GM10248 (cell line): Measurements from ENCODE around the gene RCAN2.
"Not testable (repeated sequence)": the region's sequence is repeated elsewhere in the genome, so short reads cannot be mapped to it uniquely, and the experiment has no call there.

Experiments used
- CTCF ChIA-PET: fragments of 300-600 bp; sonication (Branson Sonifier 250); formaldehyde crosslinking; extraction: SDS; loops from one replicate; lab custom pipeline; 2021; ENCODE audit warnings: antibody characterized with exemption; lab: Yijun Ruan, JAX
- POLR2A ChIA-PET: fragments of 350-650 bp; sonication (Branson Sonifier 250); formaldehyde crosslinking; extraction: SDS; loops from one replicate; lab custom pipeline; 2020; ENCODE audit warnings: antibody characterized with exemption; lab: Yijun Ruan, JAX
- DNase-seq: peaks from one replicate; pipeline ENCODE4 v3.0.0; 2012; ENCODE audit errors: extremely low spot score
- CTCF ChIP-seq: IDR thresholded peaks from 2 replicates; pipeline ENCODE4 v1.5.1; 2012; ENCODE audit warnings: mild to moderate bottlenecking, low read depth; ENCODE audit errors: extremely low read depth, missing control alignments, control extremely low read depth

RCAN2 gene

DNA sequence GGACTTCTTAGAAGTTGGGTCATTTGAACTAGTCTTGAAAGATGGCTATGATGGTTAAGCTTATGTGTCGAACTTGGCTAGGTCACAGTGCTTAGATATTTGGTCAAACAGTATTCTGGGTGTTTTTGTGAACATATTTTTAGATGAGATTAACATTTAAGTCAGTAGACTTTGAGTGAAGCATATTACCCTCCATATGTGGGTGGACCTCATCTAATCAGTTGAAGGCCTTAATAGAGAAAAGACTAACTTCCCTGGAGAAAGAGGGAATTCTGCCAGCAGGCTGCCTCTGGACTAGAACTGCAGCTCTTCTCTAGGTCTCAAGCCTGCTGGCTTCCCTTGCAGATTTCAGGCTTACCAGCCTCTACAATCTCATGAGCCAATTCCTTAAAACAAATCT, 76.9 kb downstream of the RCAN2 start:
- TF ChIP-seq CTCF = no peak
- no peak for DNase-seq
- POLR2A ChIA-PET = interaction anchor here (0.6 kb wide), 1 partner anchor 20 kb away, joined by 3 read pairs; no protein-coding TSS in a partner anchor
- CTCF ChIA-PET = interaction anchor here (1.7 to 2.0 kb wide), 2 partner anchors 194 to 324 kb away, joined by 6 to 10 read pairs; no protein-coding TSS in a partner anchor

- no peak for TF ChIP-seq CTCF
- ChIA-PET CTCF (interaction anchor here (1.0 to 10.9 kb wide), 5 partner anchors 10 to 482 kb away, joined by 3 to 139 read pairs (median 6); no protein-coding TSS in a partner anchor), POLR2A (no interaction called here)
- no peak for DNase-seq
Observed at GRCh38 chr6:46412662-46413061, 78.6 kb downstream of the RCAN2 start.

DNA sequence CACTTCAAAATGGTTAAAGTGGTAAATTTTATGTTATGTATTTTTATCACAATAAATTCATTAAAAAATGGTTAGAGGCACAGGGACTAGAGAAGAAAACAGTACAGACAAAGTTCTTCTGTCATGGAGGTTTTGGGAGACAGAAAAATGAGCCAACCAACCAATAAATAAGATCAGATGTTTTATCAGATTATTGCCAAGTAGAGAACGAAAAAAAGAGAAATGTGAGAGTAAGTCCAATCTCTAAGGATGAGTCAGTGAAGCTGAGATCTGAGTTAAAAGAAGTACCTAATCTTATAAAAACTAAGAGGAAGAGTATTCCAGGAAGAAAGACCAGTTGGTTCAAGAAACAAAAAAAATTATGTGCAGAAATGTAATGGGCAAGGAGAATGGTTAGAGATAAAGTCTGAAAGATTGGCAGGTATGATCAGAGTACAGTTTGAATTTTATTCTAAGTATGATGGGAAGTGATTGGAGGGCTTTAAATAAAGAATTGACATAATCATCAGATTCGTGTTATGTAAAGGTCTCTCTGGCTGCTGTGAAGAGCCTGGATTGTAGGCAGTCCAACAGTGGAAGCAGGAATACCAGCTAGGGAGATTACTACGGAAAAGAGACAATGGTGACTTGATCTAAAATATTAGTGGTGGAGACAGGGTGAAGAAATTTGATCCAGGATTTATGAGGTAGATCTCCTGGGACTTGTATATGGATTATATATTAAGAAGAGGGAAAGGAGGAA, 79.6 kb downstream of the RCAN2 start:
- DNase-seq = no peak
- ChIA-PET POLR2A (no interaction called here), CTCF (interaction anchor here (0.6 to 10.9 kb wide), 9 partner anchors 7 to 481 kb away, joined by 3 to 139 read pairs (median 6); no protein-coding TSS in a partner anchor)
- TF ChIP-seq CTCF = no peak

- peak; percentile 50 for DNase-seq
Observed at GRCh38 chr6:46410334-46410953, 80.8 kb downstream of the RCAN2 start.

GRCh38 chr6:46407776-46408530, 83.3 kb downstream of the RCAN2 start:
- TF ChIP-seq CTCF = no peak
- CTCF ChIA-PET = interaction anchor here (0.8 to 10.9 kb wide), 8 partner anchors 8 to 1932 kb away, joined by 3 to 139 read pairs (median 4); no protein-coding TSS in a partner anchor
- POLR2A ChIA-PET = no interaction called here
- no peak for DNase-seq

More at GRCh38 chr6:46410334-46410953, 80.8 kb downstream of the RCAN2 start:
- TF ChIP-seq CTCF = peak; percentile 68
- ChIA-PET CTCF (interaction anchor here (0.7 to 10.9 kb wide), 30 partner anchors 8 to 486 kb away, joined by 3 to 139 read pairs (median 6); no protein-coding TSS in a partner anchor), POLR2A (no interaction called here)

DNA sequence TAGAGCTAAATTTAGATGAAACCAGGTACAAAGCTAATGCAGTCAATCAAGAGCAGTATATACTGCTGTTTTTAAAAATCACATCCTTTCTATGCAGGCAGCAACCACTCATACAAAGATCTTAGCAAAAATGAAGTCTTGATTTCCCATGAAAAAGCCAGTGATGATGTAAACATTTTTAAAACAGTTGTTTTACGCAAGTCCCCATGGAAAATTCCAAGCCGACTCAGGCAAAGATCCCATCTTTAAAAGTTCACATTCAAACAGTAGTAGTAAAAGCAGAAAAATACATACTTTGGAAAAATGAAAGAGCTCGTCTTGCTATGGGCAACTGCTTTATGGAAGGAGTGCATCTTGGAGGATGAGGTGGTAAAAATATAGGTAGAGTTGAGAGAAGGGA, 84.0 kb downstream of the RCAN2 start:
- CTCF ChIA-PET = interaction anchor here (0.9 to 10.9 kb wide), 8 partner anchors 10 to 1931 kb away, joined by 3 to 139 read pairs (median 5); no protein-coding TSS in a partner anchor
- TF ChIP-seq CTCF = no peak
- POLR2A ChIA-PET = no interaction called here
- no peak for DNase-seq

GRCh38 chr6:46405620-46406180, 85.5 kb downstream of the RCAN2 start:
- DNase-seq, POLR2A ChIA-PET: not testable (repeated sequence)
- CTCF ChIA-PET = interaction anchor here (0.7 to 10.9 kb wide), 5 partner anchors 11 to 475 kb away, joined by 3 to 139 read pairs (median 6); no protein-coding TSS in a partner anchor
